Activated naive CD8-positive, alpha-beta T cell treated with anti-CD3 and anti-CD28 coated beads for 36 hours (primary cell): ENCODE results near the gene PSEN2. TPM values are rescaled to one million over a fixed set of nuclear protein-coding genes. Genes with fewer than 3 reads are reported as not detected.
"Not testable (repeated sequence)": the region's sequence is repeated elsewhere in the genome, so short reads cannot be mapped to it uniquely, and the experiment has no call there.

Experiments
- DNase-seq: peaks from one replicate; pipeline ENCODE4 v3.0.0; 2021
- H3K27ac Mint-ChIP-seq: one replicate; pipeline ENCODE4 v1.8.0; 2022; ENCODE audit warnings: mild to moderate bottlenecking, moderate library complexity, mixed read lengths
- H3K27me3 Mint-ChIP-seq: one replicate; pipeline ENCODE4 v1.8.0; 2022; ENCODE audit warnings: mild to moderate bottlenecking, mixed read lengths
- H3K36me3 Mint-ChIP-seq: one replicate; pipeline ENCODE4 v1.8.0; 2021; ENCODE audit warnings: mild to moderate bottlenecking, mixed read lengths
- H3K4me1 Mint-ChIP-seq: one replicate; pipeline ENCODE4 v1.8.0; 2021; ENCODE audit warnings: mixed read lengths
- H3K4me3 Mint-ChIP-seq: one replicate; pipeline ENCODE4 v1.8.0; 2022; ENCODE audit warnings: mild to moderate bottlenecking, moderate library complexity, mixed read lengths
- H3K9me3 Mint-ChIP-seq: one replicate; pipeline ENCODE4 v1.8.0; 2022; ENCODE audit warnings: mixed read lengths
- total RNA-seq, 2 experiments: library from RNA; stranded (reverse); gene quantifications; one replicate each; pipeline ENCODE4 v1.2.3, GENCODE V29; 2021

PSEN2 gene
- total RNA-seq: 1 to 10 TPM; 3.9 to 4.6 TPM

DNA sequence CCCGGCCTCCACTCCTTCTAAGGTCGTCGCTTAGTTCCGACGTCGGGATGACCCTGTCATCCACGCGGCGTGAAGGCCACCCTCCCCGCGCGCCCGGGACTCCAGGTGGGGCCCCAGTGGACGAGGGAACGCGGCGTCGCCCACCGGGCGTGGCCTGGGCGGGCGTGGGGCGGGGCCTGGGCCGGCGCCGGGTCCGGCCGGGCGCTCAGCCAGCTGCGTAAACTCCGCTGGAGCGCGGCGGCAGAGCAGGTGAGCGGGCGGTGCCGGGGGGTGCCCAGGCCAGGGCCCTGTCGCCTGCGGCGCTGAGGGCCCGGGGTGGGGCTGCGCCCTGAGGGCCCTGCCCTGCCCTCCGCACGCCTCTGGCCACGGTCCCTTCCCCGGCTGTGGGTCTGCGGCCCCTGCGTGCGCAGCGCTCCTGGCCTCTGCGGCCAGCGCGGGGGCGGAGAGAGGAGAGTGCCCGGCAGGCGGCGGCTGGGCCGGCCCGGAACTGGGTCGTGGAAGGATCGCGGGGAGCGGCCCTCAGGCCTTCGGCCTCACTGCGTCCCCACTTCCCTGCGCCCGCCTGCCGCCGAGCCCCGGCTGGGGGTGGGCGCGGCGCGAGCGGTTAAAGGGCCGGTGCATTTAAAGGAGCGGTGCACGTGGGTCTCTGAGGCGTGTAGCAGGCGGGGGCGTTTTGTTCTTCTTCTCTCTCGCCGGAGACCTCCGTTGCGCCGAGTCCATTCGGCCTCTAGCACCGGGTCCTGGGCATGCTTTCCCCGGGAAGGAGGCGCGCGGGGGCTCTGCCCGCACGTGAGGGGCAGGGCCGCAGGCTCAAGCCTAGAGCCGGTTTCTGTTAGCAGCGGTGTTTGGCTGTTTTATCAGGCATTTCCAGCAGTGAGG is at the start of gene PSEN2:
Gene PSEN2, plus strand, starts transcription at position 216 of the 879 bp plus-strand sequence. CDS start 11,292 bp downstream, outside the sequence.
- peaks cover 6% of the 10 kb centered on the region for H3K4me1 Mint-ChIP-seq
- no peaks in the 10 kb centered on the region for H3K36me3 Mint-ChIP-seq
- H3K27ac Mint-ChIP-seq: peak within 1 kb of the TSS; percentile 25
- no peaks in the 10 kb centered on the region for H3K9me3 Mint-ChIP-seq
- peak; percentile 76 for DNase-seq
- H3K27me3 Mint-ChIP-seq: peaks cover 21% of the 10 kb centered on the region
- peak within 1 kb of the TSS; percentile 78 for H3K4me3 Mint-ChIP-seq

DNA sequence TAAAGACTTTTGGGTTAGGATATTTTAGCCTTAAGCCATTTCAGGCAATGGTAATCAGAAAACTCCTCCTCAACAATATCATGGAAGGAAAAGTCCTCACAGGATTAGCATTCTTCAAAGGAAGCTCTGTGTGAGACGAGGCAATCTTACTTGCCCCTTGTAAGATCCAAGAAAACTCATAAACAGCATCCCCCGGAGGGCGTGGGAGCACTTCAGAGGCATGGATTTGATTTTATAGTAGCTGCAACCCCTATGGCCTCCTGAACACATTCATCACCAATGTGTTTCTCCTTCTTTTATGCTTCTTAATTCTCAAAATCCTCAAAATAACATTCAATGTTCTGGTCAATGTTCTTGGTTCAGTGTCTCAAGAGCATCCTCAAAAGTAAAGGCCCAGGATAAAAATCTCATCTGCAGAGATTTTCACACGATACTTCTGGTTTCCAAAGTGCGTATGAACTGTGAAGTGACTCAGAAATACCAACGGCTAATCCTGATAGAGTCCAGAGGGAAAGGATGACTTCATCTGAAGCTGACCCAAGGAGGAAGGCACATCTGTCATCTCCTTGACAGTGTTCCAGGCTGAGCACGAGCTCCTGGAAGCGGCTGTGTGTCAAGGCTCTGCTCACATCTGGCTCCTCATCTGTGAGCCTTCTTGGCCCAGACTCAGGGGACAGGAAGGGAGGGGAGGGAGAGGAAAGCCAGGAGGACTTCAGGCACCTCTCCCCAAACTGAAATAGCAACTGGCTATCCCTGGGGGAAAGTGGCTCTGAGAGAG is 49.3 kb upstream of the PSEN2 start:
- H3K9me3 Mint-ChIP-seq: no peaks in the 10 kb centered on the region
- no peak overlapping the region for H3K4me3 Mint-ChIP-seq
- H3K36me3 Mint-ChIP-seq: no peaks in the 10 kb centered on the region
- H3K27me3 Mint-ChIP-seq: no peaks in the 10 kb centered on the region
- no peak overlapping the region for H3K27ac Mint-ChIP-seq
- H3K4me1 Mint-ChIP-seq: peaks cover 19% of the 10 kb centered on the region
- no peak for DNase-seq

DNA sequence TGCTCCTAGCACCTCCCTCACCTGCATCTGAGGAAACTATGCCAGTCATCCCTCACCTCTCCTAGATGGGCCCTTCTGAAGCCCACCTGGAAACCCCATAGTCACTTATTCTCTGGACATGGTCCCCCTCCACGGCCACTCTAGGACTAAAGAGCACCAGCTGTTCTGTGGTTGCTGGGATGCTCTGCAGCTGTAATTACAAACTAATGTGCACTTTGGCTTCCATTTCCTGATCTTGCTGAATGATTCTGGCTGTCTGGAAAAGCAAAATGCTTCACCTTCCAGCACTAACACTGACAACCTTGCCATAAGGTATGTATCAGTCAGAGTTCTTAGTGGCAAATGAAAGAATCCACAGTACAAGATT is 48.7 kb upstream of the PSEN2 start:
- no peak for DNase-seq
- H3K27ac Mint-ChIP-seq: no peak overlapping the region
- H3K27me3 Mint-ChIP-seq: no peaks in the 10 kb centered on the region
- no peaks in the 10 kb centered on the region for H3K9me3 Mint-ChIP-seq
- peaks cover 19% of the 10 kb centered on the region for H3K4me1 Mint-ChIP-seq
- H3K4me3 Mint-ChIP-seq: no peak overlapping the region
- no peaks in the 10 kb centered on the region for H3K36me3 Mint-ChIP-seq

- H3K36me3 Mint-ChIP-seq: no peaks in the 10 kb centered on the region
- no peak for DNase-seq
- H3K27ac Mint-ChIP-seq: no peak overlapping the region
- H3K4me1 Mint-ChIP-seq: peaks cover 32% of the 10 kb centered on the region
- no peaks in the 10 kb centered on the region for H3K27me3 Mint-ChIP-seq
- H3K9me3 Mint-ChIP-seq: no peaks in the 10 kb centered on the region
- H3K4me3 Mint-ChIP-seq: no peak overlapping the region
Observed at GRCh38 chr1:226823643-226824042, 46.8 kb upstream of the PSEN2 start.

- no peak for DNase-seq
- no peaks in the 10 kb centered on the region for H3K9me3 Mint-ChIP-seq
- H3K36me3 Mint-ChIP-seq: no peaks in the 10 kb centered on the region
- H3K4me3 Mint-ChIP-seq: no peak overlapping the region
- H3K4me1 Mint-ChIP-seq: peaks cover 32% of the 10 kb centered on the region
- no peaks in the 10 kb centered on the region for H3K27me3 Mint-ChIP-seq
- no peak overlapping the region for H3K27ac Mint-ChIP-seq
Observed at GRCh38 chr1:226825037-226825745, 45.2 kb upstream of the PSEN2 start.

DNA sequence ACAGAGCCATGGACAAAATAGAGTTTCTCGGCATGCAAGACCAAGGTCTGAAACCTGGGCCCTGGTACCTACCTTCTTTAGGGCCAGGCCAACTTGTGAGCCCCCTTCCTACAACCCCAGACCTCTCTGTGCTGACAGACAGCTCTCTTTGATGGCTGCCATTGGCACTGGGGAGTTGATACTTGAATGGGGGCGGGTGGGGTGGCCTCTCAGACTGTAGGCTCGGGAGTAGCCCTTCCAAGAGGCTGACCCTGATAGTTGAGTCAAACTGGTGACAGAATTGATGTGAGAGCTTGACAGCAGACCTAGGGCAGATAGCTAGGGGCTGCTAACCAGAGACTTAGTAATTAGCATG is 44.7 kb upstream of the PSEN2 start:
- no peak for DNase-seq
- no peaks in the 10 kb centered on the region for H3K27me3 Mint-ChIP-seq
- no peak overlapping the region for H3K4me3 Mint-ChIP-seq
- H3K27ac Mint-ChIP-seq: no peak overlapping the region
- no peaks in the 10 kb centered on the region for H3K9me3 Mint-ChIP-seq
- peaks cover 35% of the 10 kb centered on the region for H3K4me1 Mint-ChIP-seq
- H3K36me3 Mint-ChIP-seq: no peaks in the 10 kb centered on the region

DNA sequence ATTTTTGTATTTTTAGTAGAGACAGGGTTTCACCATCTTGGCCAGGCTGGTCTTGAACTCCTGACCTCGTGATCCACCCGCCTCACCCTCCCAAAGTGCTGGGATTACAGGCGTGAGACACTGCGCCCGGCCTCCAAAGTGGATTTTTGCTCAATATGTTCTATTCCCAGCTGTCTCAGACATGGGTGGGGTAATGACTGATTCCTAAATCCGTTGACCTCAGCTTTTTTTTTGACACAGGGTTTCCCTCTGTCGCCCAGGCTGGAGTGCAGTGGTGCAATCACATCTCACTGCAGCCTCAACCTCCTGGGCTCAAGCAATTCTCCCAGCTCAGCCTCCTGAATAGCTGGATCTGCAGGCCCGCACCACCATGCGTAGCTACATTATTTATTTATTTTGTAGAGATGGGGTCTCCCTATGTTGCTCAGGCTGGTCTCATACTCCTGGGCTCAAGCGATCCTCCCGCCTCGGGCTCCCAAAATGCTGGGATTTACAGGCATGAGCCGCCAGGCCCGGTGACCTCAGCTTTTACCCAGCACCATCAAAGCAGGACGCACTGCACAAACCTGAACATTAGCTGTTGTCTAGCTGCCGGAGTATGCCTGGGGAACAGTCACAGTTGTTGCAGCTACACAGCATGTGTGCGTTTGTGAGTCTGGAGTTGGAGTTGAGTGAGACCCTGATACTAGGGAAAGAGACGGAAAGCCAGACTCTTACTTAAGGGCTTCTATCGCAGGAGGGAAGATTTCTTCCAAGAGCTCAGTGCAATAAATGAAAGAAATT is 43.7 kb upstream of the PSEN2 start:
- Mint-ChIP-seq H3K27ac (peak overlapping the region; percentile 94), H3K4me3 (no peak overlapping the region), H3K27me3 (no peaks in the 10 kb centered on the region), H3K9me3 (no peaks in the 10 kb centered on the region), H3K4me1 (peaks cover 35% of the 10 kb centered on the region), H3K36me3 (no peaks in the 10 kb centered on the region)
- no peak for DNase-seq

GRCh38 chr1:226827458-226827857 is 43.0 kb upstream of the PSEN2 start:
- Mint-ChIP-seq H3K4me3 (peak overlapping the region; percentile 70), H3K27me3 (no peaks in the 10 kb centered on the region), H3K27ac (peak overlapping the region; percentile 94), H3K9me3 (no peaks in the 10 kb centered on the region), H3K36me3 (no peaks in the 10 kb centered on the region), H3K4me1 (peaks cover 32% of the 10 kb centered on the region)
- peak; percentile 17 for DNase-seq

- H3K9me3 Mint-ChIP-seq: no peaks in the 10 kb centered on the region
- H3K4me1 Mint-ChIP-seq: peaks cover 32% of the 10 kb centered on the region
- DNase-seq: peak; percentile 94
- H3K27ac Mint-ChIP-seq: peak overlapping the region; percentile 94
- no peaks in the 10 kb centered on the region for H3K27me3 Mint-ChIP-seq
- H3K36me3 Mint-ChIP-seq: no peaks in the 10 kb centered on the region
- peak overlapping the region; percentile 70 for H3K4me3 Mint-ChIP-seq
Observed at GRCh38 chr1:226827968-226828513, 42.4 kb upstream of the PSEN2 start.

GRCh38 chr1:226829105-226829504 is 41.3 kb upstream of the PSEN2 start:
- H3K27ac Mint-ChIP-seq: no peak overlapping the region
- peaks cover 32% of the 10 kb centered on the region for H3K4me1 Mint-ChIP-seq
- H3K36me3 Mint-ChIP-seq: no peaks in the 10 kb centered on the region
- H3K4me3 Mint-ChIP-seq: no peak overlapping the region
- no peaks in the 10 kb centered on the region for H3K27me3 Mint-ChIP-seq
- DNase-seq: no peak
- H3K9me3 Mint-ChIP-seq: peaks cover 2% of the 10 kb centered on the region

- DNase-seq: no peak
- H3K36me3 Mint-ChIP-seq: peaks cover 6% of the 10 kb centered on the region
- peaks cover 18% of the 10 kb centered on the region for H3K4me1 Mint-ChIP-seq
- H3K9me3 Mint-ChIP-seq: peaks cover 10% of the 10 kb centered on the region
- H3K27me3 Mint-ChIP-seq: no peaks in the 10 kb centered on the region
- no peak overlapping the region for H3K4me3 Mint-ChIP-seq
- H3K27ac Mint-ChIP-seq: no peak overlapping the region
Observed at GRCh38 chr1:226831953-226832352, 38.5 kb upstream of the PSEN2 start.

DNA sequence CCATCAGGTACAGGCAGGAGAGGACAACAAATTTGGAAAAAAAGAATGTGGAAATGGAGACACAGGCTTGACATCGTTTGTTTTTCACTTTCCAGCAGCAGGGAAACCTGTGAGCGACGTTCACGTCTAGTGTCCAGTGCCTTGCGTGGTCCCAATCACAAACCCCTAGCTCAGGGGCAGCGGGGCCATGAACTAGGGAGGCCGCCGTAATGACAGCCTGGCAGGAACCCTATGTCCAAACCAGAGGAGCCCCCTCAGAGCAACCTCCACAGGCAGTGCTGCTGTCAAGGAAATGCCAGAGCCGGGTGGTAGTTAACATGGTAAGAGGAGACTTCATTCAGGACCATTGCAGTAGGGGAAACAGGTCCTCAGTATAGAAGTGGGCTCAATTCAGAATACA is 37.8 kb upstream of the PSEN2 start:
- no peak overlapping the region for H3K27ac Mint-ChIP-seq
- no peaks in the 10 kb centered on the region for H3K27me3 Mint-ChIP-seq
- H3K9me3 Mint-ChIP-seq: peaks cover 10% of the 10 kb centered on the region
- peaks cover 11% of the 10 kb centered on the region for H3K4me1 Mint-ChIP-seq
- H3K36me3 Mint-ChIP-seq: peaks cover 6% of the 10 kb centered on the region
- no peak overlapping the region for H3K4me3 Mint-ChIP-seq
- no peak for DNase-seq

DNA sequence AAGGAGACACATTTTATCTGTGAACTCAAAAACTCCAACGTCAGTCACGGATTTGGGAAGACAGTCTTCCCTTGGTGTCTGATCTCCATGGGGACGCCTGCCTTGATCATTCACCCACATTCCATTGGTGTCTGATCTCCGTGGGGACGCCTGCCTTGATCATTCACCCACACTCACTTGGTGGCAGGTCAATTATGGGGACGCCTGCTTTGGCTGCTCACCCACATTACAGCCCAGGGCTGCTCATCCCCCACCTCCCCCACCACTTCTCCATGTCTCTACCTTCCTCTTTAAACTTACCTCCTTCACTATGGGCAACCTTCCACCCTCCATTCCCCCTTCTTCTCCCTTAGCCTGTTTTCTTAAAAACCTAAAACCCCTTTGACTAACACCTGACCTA is 36.2 kb upstream of the PSEN2 start:
- H3K4me1 Mint-ChIP-seq, H3K36me3 Mint-ChIP-seq, H3K9me3 Mint-ChIP-seq, DNase-seq, H3K4me3 Mint-ChIP-seq, H3K27ac Mint-ChIP-seq, H3K27me3 Mint-ChIP-seq: not testable (repeated sequence)

DNA sequence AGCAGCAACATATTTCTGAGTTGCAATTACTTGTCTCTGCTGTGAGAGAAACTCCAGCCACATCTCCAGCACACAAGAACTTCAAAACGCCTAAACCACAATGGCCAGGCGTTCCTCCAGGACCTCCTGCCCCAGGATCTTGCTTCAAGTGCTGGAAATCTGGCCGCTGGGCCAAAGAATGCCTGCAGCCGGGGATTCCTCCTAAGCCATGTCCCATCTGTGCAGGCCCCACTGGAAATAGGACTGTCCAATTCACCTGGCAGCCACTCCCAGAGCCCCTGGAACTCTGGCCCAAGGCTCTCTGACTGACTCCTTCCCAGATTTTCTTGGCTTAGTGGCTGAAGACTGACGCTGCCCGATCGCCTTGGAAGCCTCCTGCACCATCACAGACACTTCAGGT is 35.0 kb upstream of the PSEN2 start:
- not testable (repeated sequence) for DNase-seq, H3K36me3 Mint-ChIP-seq, H3K4me3 Mint-ChIP-seq, H3K27ac Mint-ChIP-seq, H3K4me1 Mint-ChIP-seq, H3K9me3 Mint-ChIP-seq, H3K27me3 Mint-ChIP-seq
